IMR-90 (cell line): ENCODE data around the gene STON2. TPM values are rescaled to one million over a fixed set of nuclear protein-coding genes. Genes with fewer than 3 reads are reported as not detected.

Experiments
- ATAC-seq: fragments of 200-7000 bp; cut with Tn5 transposase; 2 replicates; pipeline ENCODE4 v1.9.1; 2020; ENCODE audit warnings: low read depth, mild to moderate bottlenecking, moderate library complexity
- BruUV-seq: library from RNA; stranded (reverse); fragments of 400-500 nt; replicated peaks from 2 replicates; lab custom pipeline; 2021; lab: Mats Ljungman, UMichigan
- CTCF ChIA-PET: fragments of 300-600 bp; formaldehyde crosslinking; extraction: SDS; loops from one replicate; lab custom pipeline; 2021; ENCODE audit warnings: antibody characterized with exemption; lab: Yijun Ruan, JAX
- POLR2A ChIA-PET: fragments of 300-600 bp; sonication (Branson Sonifier 250); formaldehyde crosslinking; loops from one replicate; lab custom pipeline; 2022; ENCODE audit warnings: antibody characterized with exemption; ENCODE audit not compliant: unreplicated experiment; lab: Charles Lee
- DNase-seq: peaks from one replicate; pipeline ENCODE4 v3.0.0; 2013
- H2AFZ ChIP-seq: replicated peaks from 2 replicates; pipeline ENCODE3; 2013; ENCODE audit warnings: low read length, mild to moderate bottlenecking; ENCODE audit not compliant: poor library complexity
- H2AK5ac ChIP-seq: 2 replicates; pipeline ENCODE4 v1.6.1; 2013; ENCODE audit warnings: low read depth, low read length, inconsistent platforms
- H2AK9ac ChIP-seq: replicated peaks from 2 replicates; pipeline ENCODE3; 2013; ENCODE audit warnings: mild to moderate bottlenecking, low read depth, low read length, moderate library complexity; ENCODE audit not compliant: poor library complexity
- H2BK120ac ChIP-seq: 2 replicates; pipeline ENCODE4 v1.6.1; 2013; ENCODE audit warnings: low read depth, low read length, inconsistent platforms
- H2BK15ac ChIP-seq: 3 replicates; pipeline ENCODE4 v1.6.1; 2013; ENCODE audit warnings: low read depth, low read length, inconsistent platforms
- H2BK20ac ChIP-seq: 2 replicates; pipeline ENCODE4 v1.6.1; 2013; ENCODE audit warnings: low read depth, mild to moderate bottlenecking, inconsistent platforms, low read length, moderate library complexity
- H2BK5ac ChIP-seq: 2 replicates; pipeline ENCODE4 v1.6.1; 2013; ENCODE audit warnings: mild to moderate bottlenecking, low read depth, low read length, inconsistent platforms; ENCODE audit not compliant: poor library complexity, severe bottlenecking
- H3K14ac ChIP-seq: replicated peaks from 2 replicates; pipeline ENCODE4 v1.6.1; 2013; ENCODE audit warnings: low read depth, low read length, inconsistent platforms
- H3K18ac ChIP-seq: 2 replicates; pipeline ENCODE4 v1.6.1; 2013; ENCODE audit warnings: low read depth, low read length, control low read depth
- H3K23ac ChIP-seq: 2 replicates; pipeline ENCODE4 v1.6.1; 2013; ENCODE audit warnings: low read depth, low read length, inconsistent platforms
- H3K27ac ChIP-seq: 2 replicates; pipeline ENCODE4 v1.5.1; 2013; ENCODE audit warnings: mild to moderate bottlenecking, control low read depth, low read length; ENCODE audit not compliant: insufficient read depth
- H3K27me3 ChIP-seq: 2 replicates; pipeline ENCODE4 v1.6.1; 2013; ENCODE audit warnings: low read length; ENCODE audit not compliant: control insufficient read depth, insufficient read depth
- H3K36me3 ChIP-seq: 2 replicates; pipeline ENCODE4 v1.6.1; 2013; ENCODE audit warnings: low read length, mixed read lengths; ENCODE audit not compliant: control insufficient read depth, insufficient read depth
- H3K4ac ChIP-seq: 2 replicates; pipeline ENCODE4 v1.6.1; 2013; ENCODE audit warnings: low read depth, low read length, inconsistent platforms
- H3K4me1 ChIP-seq: 2 replicates; pipeline ENCODE4 v1.6.1; 2013; ENCODE audit warnings: low read length, mixed read lengths; ENCODE audit not compliant: control insufficient read depth, insufficient read depth
- H3K4me2 ChIP-seq: 2 replicates; pipeline ENCODE4 v1.6.1; 2013; ENCODE audit warnings: low read depth, mild to moderate bottlenecking, control low read depth, low read length, moderate library complexity
- H3K4me3 ChIP-seq: 2 replicates; pipeline ENCODE4 v1.5.1; 2013; ENCODE audit warnings: low read depth, mild to moderate bottlenecking, control low read depth, low read length, moderate library complexity; ENCODE audit not compliant: insufficient read depth
- H3K56ac ChIP-seq: 2 replicates; pipeline ENCODE4 v1.6.1; 2013; ENCODE audit warnings: low read length, inconsistent platforms; ENCODE audit not compliant: insufficient read depth; ENCODE audit errors: extremely low read depth
- H3K79me1 ChIP-seq, 2 experiments: 2 replicates each; pipeline ENCODE4 v1.6.1; 2013; ENCODE audit warnings: low read length in 2 of 2, inconsistent platforms in 1 of 2, low read depth in 1 of 2
- H3K9ac ChIP-seq: 2 replicates; pipeline ENCODE4 v1.6.1; 2013; ENCODE audit warnings: low read depth, low read length, control low read depth
- H3K9me1 ChIP-seq: 2 replicates; pipeline ENCODE4 v1.6.1; 2013; ENCODE audit warnings: low read length, inconsistent platforms; ENCODE audit not compliant: insufficient read depth
- H3K9me3 ChIP-seq: 2 replicates; pipeline ENCODE4 v1.6.1; 2013; ENCODE audit warnings: low read length; ENCODE audit not compliant: control insufficient read depth, insufficient read depth
- H4K20me1 ChIP-seq: 2 replicates; pipeline ENCODE4 v1.6.1; 2013; ENCODE audit warnings: low read length, inconsistent platforms; ENCODE audit not compliant: insufficient read depth
- H4K5ac ChIP-seq: 2 replicates; pipeline ENCODE4 v1.6.1; 2013; ENCODE audit warnings: mild to moderate bottlenecking, low read depth, low read length, control low read depth
- H4K8ac ChIP-seq, 2 experiments: 2 replicates each; pipeline ENCODE4 v1.6.1; 2013; ENCODE audit warnings: low read depth in 2 of 2, low read length in 2 of 2, control low read depth in 1 of 2, inconsistent platforms in 1 of 2
- H4K91ac ChIP-seq: 2 replicates; pipeline ENCODE4 v1.6.1; 2013; ENCODE audit warnings: low read depth, low read length, inconsistent platforms; ENCODE audit not compliant: insufficient read depth
- CEBPB ChIP-seq: IDR thresholded peaks from 2 replicates; pipeline ENCODE4 v1.6.1; 2012; ENCODE audit warnings: low read depth, low read length, improper control_type of control experiment
- FOS ChIP-seq: fragments of 150-350 bp; IDR thresholded peaks from 2 replicates; pipeline ENCODE4 v1.6.1; 2016; ENCODE audit warnings: low read depth, low read length
- MAFK ChIP-seq: IDR thresholded peaks from 2 replicates; pipeline ENCODE4 v1.6.1; 2012; ENCODE audit warnings: low read depth, low read length, improper control_type of control experiment
- MAZ ChIP-seq: IDR thresholded peaks from 2 replicates; pipeline ENCODE4 v1.6.1; 2012; ENCODE audit warnings: low read depth, mild to moderate bottlenecking, low read length, improper control_type of control experiment, moderate library complexity, borderline replicate concordance
- NFE2L2 ChIP-seq: fragments of 150-350 bp; IDR thresholded peaks from 2 replicates; pipeline ENCODE4 v1.6.1; 2016; ENCODE audit warnings: low read depth, mild to moderate bottlenecking, low read length
- RAD21 ChIP-seq: IDR thresholded peaks from 2 replicates; pipeline ENCODE4 v1.6.1; 2012; ENCODE audit warnings: low read length, improper control_type of control experiment
- RCOR1 ChIP-seq: IDR thresholded peaks from 2 replicates; pipeline ENCODE4 v1.6.1; 2012; ENCODE audit warnings: mild to moderate bottlenecking, low read length, improper control_type of control experiment; ENCODE audit not compliant: insufficient replicate concordance
- RFX5 ChIP-seq: IDR thresholded peaks from 2 replicates; pipeline ENCODE4 v1.8.0; 2012; ENCODE audit warnings: low read depth, mild to moderate bottlenecking, low read length, moderate library complexity
- SMC3 ChIP-seq: fragments of 150-350 bp; IDR thresholded peaks from 2 replicates; pipeline ENCODE4 v1.6.1; 2016; ENCODE audit warnings: low read depth, mild to moderate bottlenecking, antibody characterized with exemption, low read length, moderate library complexity
- USF2 ChIP-seq: fragments of 150-350 bp; IDR thresholded peaks from 2 replicates; pipeline ENCODE4 v1.6.1; 2017; ENCODE audit warnings: mild to moderate bottlenecking, antibody characterized with exemption, low read length, low read depth
- WGBS, 2 experiments: methylation state at CpG; one replicate each; pipeline versions ENCODE4 v1.1.5 to v1.1.7; 2013; ENCODE audit warnings: missing lambda C conversion rate in 2 of 2; ENCODE audit not compliant: insufficient read length in 1 of 2; ENCODE audit errors: extremely low coverage in 2 of 2; 5-methylcytosine and 5-hydroxymethylcytosine counted together
- dilution Hi-C: fragments of 300-500 bp; cut with HindIII; formaldehyde crosslinking; loops from one replicate; pipeline ENCODE4 v1.14.3; 2018; ENCODE audit warnings: low sequenced_read_pairs; ENCODE audit not compliant: unreplicated experiment
- in situ Hi-C: fragments of 300-500 bp; cut with MboI; formaldehyde crosslinking; loops from 3 replicates; pipeline ENCODE4 v1.14.3; 2019; ENCODE audit warnings: low sequenced_read_pairs, inconsistent platforms, mixed read lengths
- intact Hi-C: fragments of 100-400 bp; cut with micrococcal nuclease; formaldehyde crosslinking; loops from 2 replicates; pipeline ENCODE4 v1.10.0; 2022
- polyA plus RNA-seq, 3 experiments: library from polyadenylated mRNA; depleted of rRNA; stranded (reverse); fragments of >200 nt; gene quantifications; 2 replicates each; pipeline ENCODE4 v1.2.3, GENCODE V29; 2012; ENCODE audit warnings: low replicate concordance in 1 of 3
- total RNA-seq: library from RNA; depleted of rRNA; stranded (reverse); fragments of >200 nt; gene quantifications from 2 replicates; pipeline ENCODE4 v1.2.3, GENCODE V29; 2012
- TF ChIP-seq, protein P1 (sequence below): fragments of 150-350 bp; IDR thresholded peaks from 2 replicates; pipeline ENCODE4 v1.6.1; 2016; ENCODE audit warnings: low read depth, mild to moderate bottlenecking, low read length, moderate library complexity, borderline replicate concordance

The STON2 gene
- total and polyA plus RNA-seq, 2 of the 4 experiments (the other 2 are of a cell fraction), result not detected

DNA sequence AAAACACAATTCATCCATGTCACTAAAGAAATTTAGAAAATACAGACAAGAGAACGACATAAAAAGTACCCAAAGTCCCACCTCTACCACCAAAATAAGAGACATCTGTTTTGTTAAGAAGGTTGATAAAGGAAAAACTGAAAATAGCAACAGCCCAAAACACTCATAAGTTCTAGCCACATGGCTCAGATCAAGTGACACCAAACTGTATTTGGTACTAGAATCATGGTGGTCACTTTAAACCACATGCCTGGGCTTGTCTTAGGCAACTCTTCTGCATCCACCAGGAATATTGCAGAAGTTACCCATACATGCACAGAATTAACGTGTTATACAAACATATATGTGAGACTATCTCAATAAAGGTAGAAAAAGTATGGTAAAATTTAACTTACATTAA is 101.2 kb downstream of the STON2 start:
- Histone ChIP-seq H3K18ac (no peak overlapping the region), H3K56ac (no peak overlapping the region), H4K5ac (no peak overlapping the region), H4K20me1 (no peaks in the 10 kb centered on the region), H4K8ac (no peak overlapping the region), H3K9ac (no peak overlapping the region), H3K79me1 (no peaks in the 10 kb centered on the region), H3K36me3 (no peaks in the 10 kb centered on the region), H3K14ac (no peak overlapping the region), H2AFZ (no peak overlapping the region), H3K4me1 (no peaks in the 10 kb centered on the region), H2AK9ac (no peak overlapping the region), H3K27ac (no peak overlapping the region), H3K23ac (no peak overlapping the region), H3K4me3 (no peak overlapping the region), H3K4ac (no peak overlapping the region), H2BK5ac (no peak overlapping the region), H2BK15ac (no peak overlapping the region), H3K27me3 (no peaks in the 10 kb centered on the region), H2BK120ac (no peak overlapping the region), H3K9me1 (no peaks in the 10 kb centered on the region), H3K4me2 (no peak overlapping the region), H2BK20ac (no peak overlapping the region), H3K9me3 (no peaks in the 10 kb centered on the region), H4K91ac (no peak overlapping the region), H2AK5ac (no peak overlapping the region)
- dilution Hi-C loops, result no loop called here
- no peak for TF ChIP-seq MAFK
- no peak for TF ChIP-seq MAZ
- no peak for TF ChIP-seq RCOR1
- TF ChIP-seq USF2, result no peak
- TF ChIP-seq NFE2L2, result no peak
- no peak for TF ChIP-seq RAD21
- no peak for TF ChIP-seq FOS
- TF ChIP-seq SMC3, result no peak
- TF ChIP-seq RFX5, result no peak
- no peak for TF ChIP-seq CEBPB
- TF ChIP-seq, protein P1, sequence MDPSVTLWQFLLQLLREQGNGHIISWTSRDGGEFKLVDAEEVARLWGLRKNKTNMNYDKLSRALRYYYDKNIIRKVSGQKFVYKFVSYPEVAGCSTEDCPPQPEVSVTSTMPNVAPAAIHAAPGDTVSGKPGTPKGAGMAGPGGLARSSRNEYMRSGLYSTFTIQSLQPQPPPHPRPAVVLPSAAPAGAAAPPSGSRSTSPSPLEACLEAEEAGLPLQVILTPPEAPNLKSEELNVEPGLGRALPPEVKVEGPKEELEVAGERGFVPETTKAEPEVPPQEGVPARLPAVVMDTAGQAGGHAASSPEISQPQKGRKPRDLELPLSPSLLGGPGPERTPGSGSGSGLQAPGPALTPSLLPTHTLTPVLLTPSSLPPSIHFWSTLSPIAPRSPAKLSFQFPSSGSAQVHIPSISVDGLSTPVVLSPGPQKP, result no peak
- intact Hi-C loops, result no loop called here
- in situ Hi-C loops, result no loop called here
- DNase-seq, result no peak
- POLR2A ChIA-PET, result no interaction called here
- WGBS, 2 experiments, result no CpG with 5 or more reads among the region's 2 CpGs
- no TSS peak for BruUV-seq
- CTCF ChIA-PET, result no interaction called here
- no peak for ATAC-seq
